ENCODE data around the gene RXFP4. TPM values are rescaled to one million over a fixed set of nuclear protein-coding genes. Genes with fewer than 3 reads are reported as not detected.
A peak's percentile ranks its signal among the peaks of the same experiment; 100 is the strongest.

Gene RXFP4
- polyA plus RNA-seq, 1 donor (not counting 4 experiments of a cell fraction or from before 2014, with no cell fraction given), result not detected

- H3K4me3 ChIP-seq (ENCODE audit: control insufficient read depth in 2 of 3, extremely low read depth in 1 of 3, insufficient read depth in 2 of 3, low read depth in 1 of 3, low read length in 3 of 3), result peak within 1 kb of the TSS; percentile 87 to 97 (median 93)
- H3K4me2 ChIP-seq (ENCODE audit: control insufficient read depth, extremely low read depth, insufficient read depth, low read depth, low read length), result peak within 1 kb of the TSS; percentile 95
- H3K9me1 ChIP-seq (ENCODE audit: control insufficient read depth, extremely low read depth, insufficient read depth, low read length), result peaks cover 3% of the 10 kb centered on the region
- peak within 1 kb of the TSS; percentile 29 for H2AFZ ChIP-seq (ENCODE audit: control insufficient read depth, low read length)
- H3K36me3 ChIP-seq (ENCODE audit: control insufficient read depth in 2 of 2, extremely low read depth in 1 of 2, insufficient read depth in 2 of 2, low read length in 2 of 2), result peaks cover 6 to 23% of the 10 kb centered on the region in 2 experiments
- no peaks in the 10 kb centered on the region for H3K27me3 ChIP-seq (ENCODE audit: control insufficient read depth, extremely low read depth, insufficient read depth, low read length)
- no peaks in the 10 kb centered on the region for H3K9me3 ChIP-seq (ENCODE audit: control insufficient read depth, low read depth, low read length)
- peaks cover 48% of the 10 kb centered on the region for H3K79me2 ChIP-seq (ENCODE audit: control insufficient read depth, insufficient read depth, low read length)
- FAIRE-seq, result peak; percentile 93
- peak; percentile 85 for DNase-seq (ENCODE audit: low read depth, low spot score)
- peaks cover 38% of the 10 kb centered on the region for H3K4me1 ChIP-seq (ENCODE audit: control insufficient read depth, extremely low read depth, insufficient read depth, low read length)
- dilution Hi-C loops (cut with MboI; ENCODE audit: extremely low pct_ligation_motif_present, low sequenced_read_pairs), result no loop called here
- H4K20me1 ChIP-seq (ENCODE audit: control insufficient read depth, extremely low read depth, insufficient read depth, low read length), result peaks cover 5% of the 10 kb centered on the region
- peak within 1 kb of the TSS; percentile 96 for H3K27ac ChIP-seq (ENCODE audit: control insufficient read depth, insufficient read depth, low read length)
- TF ChIP-seq CTCF (optimal IDR thresholded peaks at IDR 0.05 in 1 of 3, IDR thresholded peaks at IDR 0.05 in 1 of 3, conservative IDR thresholded peaks at IDR 0.05 in 1 of 3; ENCODE audit: extremely low read depth in 1 of 3, insufficient read depth in 2 of 3, low read length in 3 of 3) (no peak), EZH2 (IDR thresholded peaks at IDR 0.05; ENCODE audit: low read length) (no peak)
- H3K9ac ChIP-seq (ENCODE audit: control insufficient read depth, extremely low read depth, insufficient read depth, low read length), result peak within 1 kb of the TSS; percentile 98
Observed at GRCh38 chr1:155934097-155934935, 7.1 kb upstream of the RXFP4 start, which contains the start of gene KHDC4. Gene KHDC4 (minus strand): TSS chr1:155934413. CDS start chr1:155934373, 40 bp downstream.

DNA sequence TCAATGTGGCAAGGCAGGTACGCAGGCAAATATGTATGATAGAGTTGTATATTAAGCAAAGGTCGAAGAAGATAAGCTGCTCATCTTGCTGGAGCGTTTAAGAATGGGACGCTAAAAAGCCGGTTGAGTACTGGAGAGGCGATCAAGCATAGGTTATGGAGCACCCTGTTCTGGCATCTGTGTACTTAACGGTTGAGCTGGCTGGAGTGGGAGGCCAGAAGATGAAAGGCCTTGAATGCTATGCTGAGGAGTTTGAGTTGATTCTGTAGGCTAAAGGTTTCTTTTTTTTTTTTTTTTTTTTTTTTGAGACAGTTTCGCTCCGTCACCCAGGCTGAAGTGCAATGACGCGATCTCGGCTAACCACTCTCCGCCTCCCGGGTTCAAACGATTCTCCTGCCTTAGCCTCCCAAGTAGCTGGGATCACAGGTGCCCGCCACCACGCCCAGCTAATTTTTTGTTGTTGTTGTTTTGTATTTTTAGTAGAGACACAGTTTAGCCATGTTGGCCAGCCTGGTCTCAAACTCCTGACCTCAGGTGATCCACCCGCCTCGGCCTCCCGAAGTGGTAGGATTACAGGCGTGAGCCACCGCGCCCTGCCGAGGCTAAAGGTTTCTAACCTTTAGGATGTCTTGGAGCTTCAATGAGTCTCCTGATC, 6.4 kb upstream of the RXFP4 start:
- FAIRE-seq (no peak), DNase-seq (ENCODE audit: low read depth, low spot score) (no peak)
- TF ChIP-seq CTCF (optimal IDR thresholded peaks at IDR 0.05 in 1 of 3, IDR thresholded peaks at IDR 0.05 in 1 of 3, conservative IDR thresholded peaks at IDR 0.05 in 1 of 3; ENCODE audit: extremely low read depth in 1 of 3, insufficient read depth in 2 of 3, low read length in 3 of 3) (no peak), EZH2 (IDR thresholded peaks at IDR 0.05; ENCODE audit: low read length) (no peak)
- Histone ChIP-seq H3K4me2 (ENCODE audit: control insufficient read depth, extremely low read depth, insufficient read depth, low read depth, low read length) (peak overlapping the region; percentile 95), H3K9ac (ENCODE audit: control insufficient read depth, extremely low read depth, insufficient read depth, low read length) (peak overlapping the region; percentile 98), H3K27ac (ENCODE audit: control insufficient read depth, insufficient read depth, low read length) (peak overlapping the region; percentile 96), H3K79me2 (ENCODE audit: control insufficient read depth, insufficient read depth, low read length) (peaks cover 41% of the 10 kb centered on the region), H4K20me1 (ENCODE audit: control insufficient read depth, extremely low read depth, insufficient read depth, low read length) (peaks cover 5% of the 10 kb centered on the region), H3K36me3 (ENCODE audit: control insufficient read depth in 2 of 2, extremely low read depth in 1 of 2, insufficient read depth in 2 of 2, low read length in 2 of 2) (peaks cover 4 to 17% of the 10 kb centered on the region in 2 experiments), H3K9me3 (ENCODE audit: control insufficient read depth, low read depth, low read length) (no peaks in the 10 kb centered on the region), H3K4me1 (ENCODE audit: control insufficient read depth, extremely low read depth, insufficient read depth, low read length) (peaks cover 37% of the 10 kb centered on the region), H2AFZ (ENCODE audit: control insufficient read depth, low read length) (peak overlapping the region; percentile 21), H3K9me1 (ENCODE audit: control insufficient read depth, extremely low read depth, insufficient read depth, low read length) (peaks cover 3% of the 10 kb centered on the region), H3K4me3 (ENCODE audit: control insufficient read depth in 2 of 3, extremely low read depth in 1 of 3, insufficient read depth in 2 of 3, low read depth in 1 of 3, low read length in 3 of 3) (peak overlapping the region; percentile 87 to 97 (median 93)), H3K27me3 (ENCODE audit: control insufficient read depth, extremely low read depth, insufficient read depth, low read length) (no peaks in the 10 kb centered on the region)
- dilution Hi-C loops (cut with MboI; ENCODE audit: extremely low pct_ligation_motif_present, low sequenced_read_pairs), result no loop called here

Measured in keratinocyte (primary cell).